ENCODE measurements around the gene ZFP3.
"Not testable (repeated sequence)": the region's sequence is repeated elsewhere in the genome, so short reads cannot be mapped to it uniquely, and the experiment has no call there.

ZFP3 gene

DNA sequence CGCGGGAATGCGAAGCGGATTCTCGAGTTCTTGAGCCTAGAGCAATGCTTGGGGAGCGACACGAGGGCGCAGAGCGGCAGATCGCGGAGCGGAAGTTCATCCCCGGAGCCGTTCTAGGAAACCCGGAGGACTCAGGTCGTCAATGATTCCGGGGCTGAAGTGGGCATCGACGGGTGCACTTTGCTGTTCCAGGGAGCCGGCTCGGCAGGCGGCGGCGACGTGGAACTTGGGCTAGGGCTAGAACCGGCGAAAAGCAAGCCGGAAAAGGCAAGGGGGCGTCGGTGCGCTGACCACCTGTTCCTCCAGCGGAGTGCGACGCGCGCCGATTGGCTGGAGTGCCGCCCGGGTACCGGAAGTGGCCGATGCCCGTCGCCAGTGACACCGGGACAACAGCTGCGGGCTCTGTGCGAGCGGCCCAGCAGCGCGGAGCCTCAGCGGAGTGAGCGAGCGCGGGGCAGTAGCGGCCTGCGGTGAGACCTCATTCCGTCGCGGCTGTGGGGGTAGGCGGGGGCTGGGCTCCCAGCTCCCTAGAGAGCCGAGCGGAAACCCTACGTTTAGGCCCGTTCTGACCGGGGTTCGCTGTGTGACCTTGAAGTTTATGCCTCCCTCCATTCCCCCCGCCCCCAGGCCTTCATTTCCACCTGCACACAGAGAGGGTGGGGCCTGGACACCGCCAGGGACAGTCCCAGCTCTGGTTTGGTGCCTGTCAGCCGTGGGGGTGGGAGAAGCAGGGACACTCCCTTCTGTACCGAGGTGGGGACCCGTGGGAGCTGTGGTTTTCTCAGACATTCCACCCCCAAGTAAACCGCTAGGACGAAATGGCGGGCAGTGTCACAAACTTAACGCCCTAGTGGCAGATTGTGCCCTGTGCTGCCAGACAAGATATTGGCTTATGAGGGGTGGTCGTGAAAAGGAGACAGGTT is at the start of gene ZFP3:
ZFP3 (plus strand) TSS at position 362 of the 923 bp plus-strand sequence. CDS start 13,038 bp downstream, outside the sequence.
- DNase-seq (ENCODE audit: low read depth, low spot score) = peak; percentile 89

DNA sequence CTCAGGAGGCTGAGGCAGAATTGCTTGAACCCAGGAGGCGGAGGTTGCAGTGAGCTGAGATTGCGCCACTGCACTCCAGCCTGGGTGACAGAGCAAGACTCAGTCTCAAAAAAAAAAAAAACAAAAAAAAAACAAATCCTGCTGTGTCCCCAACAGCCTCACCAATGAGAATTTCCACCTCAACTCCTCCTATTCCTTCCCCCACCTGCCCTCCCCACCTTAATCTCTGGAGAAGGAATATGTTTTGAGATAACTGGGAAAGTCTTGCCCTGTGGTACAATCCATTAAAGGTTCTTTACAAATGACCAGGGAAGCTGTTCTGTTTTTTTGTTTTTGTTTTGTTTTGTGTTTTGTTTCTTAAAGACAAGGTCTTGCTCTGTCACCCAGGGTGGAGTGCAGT is 48.1 kb upstream of the ZFP3 start:
- DNase-seq (ENCODE audit: low read depth, low spot score) = not testable (repeated sequence)

DNA sequence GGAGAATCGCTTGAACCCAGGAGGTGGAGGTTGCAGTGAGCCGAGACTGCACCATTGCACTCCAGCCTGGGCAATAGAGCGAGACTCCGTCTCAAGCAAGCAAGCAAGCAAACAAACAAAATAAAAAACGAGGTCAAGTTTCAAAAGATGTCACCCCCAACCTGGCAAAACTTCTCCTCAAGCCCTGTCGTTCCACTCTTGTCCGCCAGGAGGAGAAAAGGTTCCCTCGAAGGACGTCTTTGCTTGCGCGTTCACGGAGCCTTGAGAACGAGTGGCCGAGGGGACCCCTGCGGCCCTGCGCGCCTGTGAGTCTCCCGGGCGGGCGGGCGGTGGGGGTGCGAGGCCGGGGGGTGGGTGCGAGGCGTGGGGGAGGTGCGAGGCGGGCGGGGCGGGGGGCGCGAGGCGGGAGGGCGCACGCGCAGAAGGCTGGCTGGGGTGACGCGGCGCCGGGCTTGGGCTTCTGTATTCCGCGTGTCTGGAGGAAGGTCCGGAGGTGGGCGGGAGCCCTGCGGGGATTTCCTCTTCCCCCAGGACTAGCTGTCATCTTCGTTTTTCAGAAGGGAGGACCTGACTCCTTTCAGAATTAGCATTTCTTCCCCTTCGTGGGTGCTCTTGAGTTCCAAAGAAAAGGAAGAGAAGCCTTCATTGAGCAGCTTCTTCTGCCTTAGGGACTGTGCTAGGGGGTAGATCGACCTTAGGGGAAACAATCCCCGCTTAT is 46.7 kb upstream of the ZFP3 start:
- DNase-seq (ENCODE audit: low read depth, low spot score) = peak; percentile 88

DNA sequence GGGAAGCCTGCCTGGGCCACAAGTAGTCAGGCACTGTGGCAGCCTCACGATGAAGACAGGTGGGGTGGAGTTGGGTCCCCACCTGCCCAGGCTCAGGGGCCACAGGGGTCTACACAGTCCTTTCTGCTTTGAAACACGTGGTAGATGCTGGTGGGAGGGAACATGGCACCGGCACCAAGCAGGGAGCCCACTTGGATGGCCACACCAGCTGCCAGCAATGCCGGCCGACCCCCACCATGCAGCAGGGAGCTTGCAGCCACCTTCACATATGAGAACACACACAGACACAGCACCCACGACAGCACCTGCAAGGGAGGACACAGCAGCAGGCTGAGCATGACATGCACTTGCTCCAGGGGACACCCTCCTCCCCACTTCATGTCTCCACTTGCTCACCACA is 45.4 kb upstream of the ZFP3 start:
- DNase-seq (ENCODE audit: low read depth, low spot score) = no peak

DNA sequence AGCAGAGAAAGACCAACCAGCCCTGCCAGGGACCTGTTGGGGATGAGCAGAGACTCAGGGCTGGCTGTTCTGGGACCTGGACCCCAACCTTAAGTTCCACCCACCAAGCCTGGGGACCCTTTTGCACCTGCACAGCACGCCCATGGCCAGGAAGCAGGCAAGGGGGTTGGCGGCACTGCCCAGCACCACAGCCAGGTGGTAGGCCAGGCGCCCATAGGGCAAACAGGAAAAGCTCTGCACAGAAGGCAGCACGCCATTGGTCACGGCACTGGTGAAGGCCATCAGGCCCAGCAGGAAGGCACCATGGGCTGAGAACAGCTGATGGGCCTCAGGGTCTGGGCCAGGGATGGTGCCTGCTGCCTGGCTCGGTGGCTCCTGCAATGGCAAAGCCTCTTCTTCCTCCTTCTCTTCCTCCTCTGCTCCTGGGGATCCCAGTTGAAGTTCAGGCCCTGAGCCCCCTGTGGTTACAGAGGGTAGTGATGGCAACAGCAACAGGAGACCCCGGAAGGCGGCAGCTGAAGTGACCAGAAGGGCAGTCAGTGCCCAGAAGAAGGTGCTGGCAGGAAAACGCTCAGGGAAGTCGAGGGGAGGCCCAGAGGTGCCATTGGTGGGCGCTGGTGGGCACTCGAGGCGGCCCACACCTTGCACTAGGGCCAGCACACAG is 44.8 kb upstream of the ZFP3 start:
- DNase-seq (ENCODE audit: low read depth, low spot score) = no peak

DNA sequence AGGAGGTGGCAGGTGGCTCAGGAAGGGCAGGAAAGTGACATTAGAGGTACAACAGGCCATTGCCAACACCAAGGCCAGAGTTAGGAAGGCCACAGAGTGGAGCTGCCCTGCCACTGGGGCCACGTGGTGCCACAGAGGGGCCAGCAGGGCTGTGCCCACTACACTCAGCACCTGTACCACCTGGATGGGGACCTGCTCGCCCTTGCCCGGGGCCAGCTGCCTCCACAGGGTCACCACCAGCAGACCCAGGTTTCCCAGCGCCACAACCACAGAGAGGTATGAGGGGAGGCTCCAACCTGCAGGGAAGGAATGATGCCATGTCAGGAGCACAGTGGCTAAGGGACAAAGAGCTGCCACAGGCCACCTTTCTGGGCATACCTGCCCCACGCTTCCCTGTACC is 44.2 kb upstream of the ZFP3 start:
- DNase-seq (ENCODE audit: low read depth, low spot score) = no peak

DNA sequence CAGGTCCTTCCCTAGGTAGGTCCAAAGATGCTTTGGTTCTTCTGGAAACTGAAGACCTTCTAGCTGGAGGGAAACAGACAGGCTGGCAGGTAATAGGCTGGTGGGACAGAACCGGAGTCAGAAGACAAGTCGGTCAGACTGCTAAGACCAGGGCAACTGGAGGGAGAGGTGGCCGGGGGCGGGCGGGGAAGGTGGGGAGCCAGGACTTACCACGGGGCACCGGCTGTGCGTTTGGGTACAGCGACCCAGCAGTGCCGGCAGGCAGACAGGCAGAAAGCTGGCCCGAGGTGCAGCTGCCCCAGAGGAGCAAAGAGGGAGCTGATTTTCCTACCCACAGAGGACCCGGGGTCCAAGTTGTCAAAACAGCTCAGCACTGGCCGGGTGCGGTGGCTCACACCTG is 43.6 kb upstream of the ZFP3 start:
- DNase-seq (ENCODE audit: low read depth, low spot score) = no peak

DNA sequence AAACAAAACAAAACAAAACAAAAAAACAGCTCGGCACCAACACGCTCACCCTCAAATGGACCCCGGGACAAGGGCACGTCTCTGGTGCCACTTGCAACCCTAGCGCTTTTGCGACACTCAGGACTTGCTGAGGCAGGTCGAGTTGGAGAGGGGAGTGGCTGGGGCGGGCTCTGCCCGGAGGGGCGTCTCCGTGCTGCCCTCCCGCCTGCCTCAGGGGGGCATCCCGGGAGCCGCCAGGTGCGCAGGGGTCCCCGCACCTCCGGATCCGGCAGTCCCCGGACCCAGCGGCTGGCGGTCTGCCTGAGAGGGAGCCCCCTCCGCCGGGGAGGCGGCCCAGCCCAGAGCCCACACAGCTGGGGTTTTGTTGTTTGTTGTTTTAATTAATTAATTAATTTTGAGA is 43.0 kb upstream of the ZFP3 start, which contains the start of gene SLC52A1:
SLC52A1 (minus strand) TSS at position 112 of the 400 bp plus-strand sequence. CDS start 820 bp downstream, outside the sequence.
- DNase-seq (ENCODE audit: low read depth, low spot score) = no peak

DNA sequence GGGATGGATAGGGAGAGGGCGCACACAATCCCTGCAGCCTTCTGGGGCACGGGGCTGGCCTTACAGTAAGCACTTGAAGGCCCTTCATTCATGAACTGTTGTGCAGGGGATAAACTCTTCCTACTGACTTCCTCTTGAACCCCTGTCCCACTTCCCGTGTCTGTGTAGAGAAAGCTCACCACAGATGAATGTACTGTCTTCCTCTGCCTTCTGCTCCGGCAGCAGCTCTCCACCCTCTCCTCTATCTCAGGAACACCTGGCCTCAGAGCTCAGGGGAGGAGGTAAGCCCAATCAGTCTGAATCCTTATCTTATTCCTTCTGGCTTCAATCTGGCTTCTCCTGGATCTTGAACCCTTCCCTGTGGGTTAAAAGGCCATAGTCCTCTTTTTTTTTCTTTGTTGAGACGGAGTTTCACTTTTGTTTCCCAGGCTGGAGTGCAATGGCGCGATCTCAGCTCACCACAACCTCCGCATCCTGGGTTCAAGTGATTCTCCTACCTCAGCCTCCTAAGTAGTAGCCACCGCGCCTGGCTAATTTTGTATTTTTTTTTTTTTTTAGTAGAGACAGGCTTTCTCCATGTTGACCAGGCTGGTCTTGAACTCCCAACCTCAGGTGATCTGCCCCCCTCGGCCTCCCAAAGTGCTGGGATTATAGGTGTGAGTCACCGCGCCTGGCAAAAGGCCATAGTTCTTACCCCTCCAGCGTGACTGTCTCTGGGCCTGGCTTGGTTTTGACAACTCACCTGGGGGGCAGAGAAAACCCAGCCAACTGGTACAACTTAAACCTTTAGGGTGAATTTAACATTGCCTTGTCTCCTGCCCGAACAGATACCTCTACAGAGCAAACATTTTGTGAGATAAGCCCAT is 35.9 kb upstream of the ZFP3 start:
- DNase-seq (ENCODE audit: low read depth, low spot score) = no peak

DNA sequence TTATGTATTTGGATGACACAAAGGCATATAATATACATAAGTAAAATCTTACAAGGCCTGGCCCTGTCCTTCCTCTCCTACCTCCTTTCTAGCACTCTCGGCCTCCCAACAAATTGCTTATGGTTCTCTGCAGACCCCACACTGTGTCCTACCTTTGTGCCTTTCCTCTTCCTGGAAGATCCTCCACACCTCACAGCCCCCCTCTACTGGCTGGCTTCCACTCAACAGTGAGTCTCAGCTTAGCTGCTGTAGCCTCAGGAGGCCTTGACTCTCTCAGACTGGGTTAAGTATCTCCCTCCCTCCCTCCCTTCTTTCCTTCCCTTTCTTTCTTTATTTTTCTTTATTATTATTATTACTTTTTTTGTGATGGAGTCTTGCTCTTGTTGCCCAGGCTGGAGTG is 34.7 kb upstream of the ZFP3 start:
- no peak for DNase-seq (ENCODE audit: low read depth, low spot score)

DNA sequence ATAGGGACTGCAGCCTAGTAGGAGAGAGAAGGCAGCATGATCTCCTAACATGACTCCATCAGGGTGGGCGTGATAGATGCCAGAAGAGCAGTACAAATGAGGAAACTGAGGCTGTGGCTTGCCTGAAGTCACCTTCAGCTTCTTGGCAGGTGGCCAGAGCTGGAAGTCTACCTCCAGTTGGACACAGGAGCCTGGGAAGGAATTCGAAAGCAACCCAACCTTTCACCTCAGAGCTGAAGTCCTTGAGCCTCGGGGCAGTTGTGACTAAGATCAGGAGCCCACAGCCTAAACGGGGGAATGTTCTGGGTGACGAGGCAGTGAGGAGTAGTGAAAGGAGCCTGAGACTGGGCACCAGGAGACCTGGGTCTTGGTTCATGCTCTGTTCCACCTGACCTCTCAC is 33.6 kb upstream of the ZFP3 start:
- no peak for DNase-seq (ENCODE audit: low read depth, low spot score)

DNA sequence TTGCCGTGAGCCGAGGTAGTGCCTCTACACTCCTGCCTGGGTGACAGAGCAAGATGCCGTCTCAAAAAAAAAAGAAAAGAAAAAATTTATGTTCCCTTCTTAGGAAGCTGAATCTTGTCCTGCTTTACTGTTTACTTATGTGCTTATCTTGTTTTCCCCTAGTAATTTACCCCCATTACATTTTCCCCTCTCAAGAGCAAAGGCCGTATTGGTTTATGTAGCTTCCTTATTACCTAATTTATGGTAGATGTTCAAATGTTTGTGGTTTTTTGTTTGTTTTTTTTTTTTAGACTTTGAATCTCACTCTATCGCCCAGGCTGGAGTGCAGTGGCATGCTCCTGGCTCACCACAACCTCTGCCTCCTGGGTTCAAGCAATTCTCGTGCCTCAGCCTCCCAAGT is 32.8 kb upstream of the ZFP3 start:
- no peak for DNase-seq (ENCODE audit: low read depth, low spot score)

DNA sequence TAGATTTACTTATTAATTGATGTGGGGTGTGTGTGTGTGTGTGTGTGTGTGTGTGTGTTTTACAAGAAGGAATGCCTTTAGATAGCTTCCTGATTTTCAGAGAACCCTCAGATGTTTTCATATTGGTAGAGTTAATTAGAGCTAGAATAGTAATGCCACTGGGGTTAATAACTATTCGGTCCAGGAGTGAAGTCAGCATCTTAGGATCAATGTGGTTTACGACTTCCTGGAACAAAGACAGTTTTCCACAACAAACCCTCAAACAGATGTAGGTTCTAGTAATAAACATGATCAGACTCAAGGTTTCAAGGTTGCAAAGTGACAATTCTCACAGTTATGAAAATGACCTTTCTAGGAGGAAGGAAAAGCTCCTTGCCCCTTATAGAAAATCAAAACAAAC is 30.8 kb upstream of the ZFP3 start:
- DNase-seq (ENCODE audit: low read depth, low spot score) = no peak

DNA sequence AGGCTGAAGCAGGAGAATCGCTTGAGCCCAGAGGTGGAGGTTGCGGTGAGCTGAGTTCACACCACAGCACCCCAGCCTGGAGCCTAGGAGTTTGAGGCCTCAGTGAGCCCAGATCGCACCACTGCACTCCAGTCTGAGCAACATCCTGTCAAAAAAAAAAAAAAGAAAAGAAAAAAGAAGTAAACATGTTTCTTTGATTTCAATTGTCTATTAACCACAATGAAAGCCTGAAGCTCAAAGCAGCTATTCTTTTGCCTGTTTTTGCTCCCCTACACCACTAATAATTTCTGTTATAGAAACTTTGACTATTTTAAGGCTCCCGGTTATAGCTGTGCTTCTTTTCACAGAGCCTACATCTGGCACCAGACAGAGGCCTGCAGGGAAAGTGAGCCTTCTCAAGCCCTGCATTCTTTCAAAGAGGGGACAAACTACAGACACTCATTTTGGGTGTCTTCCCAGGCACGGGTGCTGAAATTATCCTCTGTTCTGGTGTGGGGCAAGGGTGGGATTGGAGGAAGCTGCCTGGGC is 28.9 kb upstream of the ZFP3 start:
- DNase-seq (ENCODE audit: low read depth, low spot score) = no peak

DNA sequence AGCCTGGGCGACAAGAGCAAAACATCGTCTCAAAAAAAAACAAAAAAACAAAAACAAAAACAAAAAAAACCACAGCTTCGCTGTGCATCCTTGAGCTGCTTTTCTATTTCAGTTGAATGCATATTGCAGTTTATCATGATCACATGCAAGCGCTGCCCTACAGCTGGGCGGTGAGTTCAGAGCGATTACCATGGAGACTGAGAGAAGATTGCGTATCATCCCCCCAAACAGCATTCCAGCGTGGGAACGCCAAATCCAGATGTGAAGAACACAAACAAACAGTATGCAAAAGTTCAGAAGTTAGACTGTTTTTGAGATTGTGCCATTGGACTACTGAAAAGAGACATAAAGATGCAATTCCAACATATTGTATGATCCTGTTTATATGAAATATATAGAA is 28.0 kb upstream of the ZFP3 start:
- no peak for DNase-seq (ENCODE audit: low read depth, low spot score)

DNA sequence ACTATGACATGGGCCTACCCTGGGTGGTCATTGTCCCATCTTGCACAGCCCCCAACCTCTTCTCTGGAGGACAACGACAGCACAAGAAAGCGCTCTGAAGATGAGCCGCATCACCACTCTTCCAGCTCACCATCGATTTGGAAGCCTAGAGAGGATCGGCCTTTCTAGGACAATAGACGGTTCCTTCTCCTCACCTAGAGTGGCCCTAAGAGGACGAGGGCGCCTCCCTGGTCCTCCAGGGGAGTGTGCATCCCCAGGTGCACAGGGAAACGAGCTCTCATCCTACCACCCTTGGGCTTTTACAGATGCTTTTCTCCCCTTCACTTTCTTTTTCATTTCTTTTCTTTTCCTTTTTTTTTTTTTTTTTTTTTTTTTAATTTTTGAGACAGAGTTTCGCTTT is 22.7 kb upstream of the ZFP3 start:
- DNase-seq (ENCODE audit: low read depth, low spot score) = no peak

DNA sequence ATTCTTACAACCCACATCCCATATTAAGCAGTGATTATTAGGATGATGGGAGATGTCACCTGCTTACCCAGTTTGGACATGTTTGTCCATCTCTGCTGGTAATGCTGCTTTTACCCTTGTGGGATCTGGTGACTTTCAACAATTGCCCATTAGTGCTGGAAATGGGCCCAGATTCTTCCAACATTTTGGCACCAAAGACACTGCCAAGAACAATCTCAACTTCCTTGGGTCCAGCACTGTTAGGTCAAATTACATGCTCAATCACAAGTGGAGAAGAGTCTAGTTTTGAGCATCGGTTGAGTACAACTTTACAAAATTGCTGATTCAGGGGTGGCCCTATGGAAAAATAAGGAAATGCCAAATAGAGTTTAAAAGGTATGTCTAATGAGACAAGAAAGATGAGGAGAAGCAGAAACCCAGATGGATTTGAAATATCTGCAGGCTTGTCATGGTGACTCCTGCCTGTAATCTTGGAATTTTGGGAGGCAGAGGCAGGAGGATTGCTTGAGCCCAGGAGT is 13.0 kb upstream of the ZFP3 start:
- DNase-seq (ENCODE audit: low read depth, low spot score) = peak; percentile 49

DNA sequence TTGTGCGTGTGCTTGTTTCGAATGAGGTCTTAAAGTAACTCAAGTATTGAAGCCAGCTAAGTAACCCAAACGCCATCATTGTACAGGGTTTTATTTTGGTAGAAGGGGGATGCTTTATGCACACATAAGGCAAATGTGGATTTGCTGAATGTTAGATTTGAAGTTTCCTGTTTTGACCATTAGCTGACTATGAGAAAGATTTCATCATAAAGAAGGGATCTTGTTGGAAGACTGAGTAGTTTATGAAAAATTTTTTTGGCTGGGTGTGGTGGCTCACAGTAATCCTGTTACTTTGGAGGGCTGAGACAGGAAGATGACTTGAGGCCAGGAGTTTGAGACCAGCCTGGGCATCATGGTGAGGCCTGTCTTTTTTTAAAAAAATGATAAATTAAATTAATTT is 10.0 kb upstream of the ZFP3 start:
- DNase-seq (ENCODE audit: low read depth, low spot score) = no peak

DNA sequence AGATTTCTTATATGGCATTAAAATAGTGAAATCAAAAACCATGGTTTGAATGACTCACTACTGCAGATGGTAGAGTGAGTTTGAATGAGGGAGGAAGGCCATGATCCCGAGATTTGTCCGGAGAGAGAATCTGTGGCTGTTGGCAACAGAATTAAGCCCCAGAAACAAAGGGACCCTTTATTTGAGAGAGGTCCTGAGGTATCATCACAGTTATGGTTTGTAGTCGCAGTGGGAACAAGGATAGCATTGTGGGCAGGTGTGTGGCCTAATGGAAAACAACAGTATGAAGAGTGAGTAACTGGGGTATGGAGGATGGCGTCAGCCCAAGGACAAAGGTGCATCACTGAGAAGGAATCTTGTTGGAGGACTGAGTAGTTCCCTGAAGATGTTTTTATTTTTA is 8.5 kb upstream of the ZFP3 start:
- DNase-seq (ENCODE audit: low read depth, low spot score) = no peak

DNA sequence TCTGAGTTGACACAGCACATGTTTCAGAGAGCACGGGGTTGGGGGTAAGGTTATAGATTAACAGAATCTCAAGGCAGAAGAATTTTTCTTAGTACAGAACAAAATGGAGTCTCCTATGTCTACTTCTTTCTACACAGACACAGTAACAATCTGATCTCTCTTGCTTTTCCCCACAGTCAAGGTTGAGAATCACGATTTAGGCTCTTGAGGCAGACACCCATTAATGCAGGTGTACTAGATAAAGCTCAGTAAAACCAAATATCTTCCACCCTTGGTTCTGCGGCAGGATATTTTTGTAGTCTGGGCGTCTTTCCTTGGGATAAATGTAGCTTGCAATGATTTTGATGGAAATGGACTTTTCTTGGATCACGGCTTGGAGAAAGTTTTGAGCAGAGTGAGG is 2.8 kb upstream of the ZFP3 start:
- DNase-seq (ENCODE audit: low read depth, low spot score) = not testable (repeated sequence)

DNA sequence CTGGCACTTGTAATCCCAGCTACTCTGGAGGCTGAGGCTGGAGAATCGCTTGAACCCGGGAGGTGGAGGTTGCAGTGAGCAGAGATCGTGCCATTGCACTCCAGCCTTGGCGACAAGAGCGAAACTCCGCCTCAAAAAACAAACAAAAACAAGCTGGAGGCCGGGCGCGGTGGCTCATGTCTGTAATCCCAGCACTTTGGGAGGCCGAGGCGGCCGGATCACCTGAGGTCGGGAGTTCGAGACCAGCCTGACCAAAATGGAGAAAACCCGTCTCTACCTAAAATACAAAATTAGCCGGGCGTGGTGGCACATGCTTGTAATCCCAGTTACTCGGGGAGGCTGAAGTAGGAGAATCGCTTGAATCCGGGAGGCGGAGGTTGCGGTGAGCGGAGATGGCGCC is 992 bp upstream of the ZFP3 start:
- not testable (repeated sequence) for DNase-seq (ENCODE audit: low read depth, low spot score)

Measured in astrocyte of the hippocampus (primary cell).